ENCODE data around the gene LIPC.
"Not testable (repeated sequence)": the region's sequence is repeated elsewhere in the genome, so short reads cannot be mapped to it uniquely, and the experiment has no call there.

The LIPC gene

GRCh38 chr15:58593870-58594269 lies 162.1 kb downstream of the LIPC start:
- DNase-seq = no peak

- no peak for DNase-seq
Observed at GRCh38 chr15:58594898-58595297, 163.1 kb downstream of the LIPC start.

- DNase-seq = no peak
Observed at GRCh38 chr15:58595516-58596263, 163.9 kb downstream of the LIPC start.

- DNase-seq = no peak
Observed at GRCh38 chr15:58597943-58598828, 166.4 kb downstream of the LIPC start.

GRCh38 chr15:58598829-58599210 lies 167.0 kb downstream of the LIPC start:
- DNase-seq = no peak

- no peak for DNase-seq
Observed at GRCh38 chr15:58602823-58603222, 171.0 kb downstream of the LIPC start.

GRCh38 chr15:58603927-58604326 lies 172.1 kb downstream of the LIPC start:
- not testable (repeated sequence) for DNase-seq

- no peak for DNase-seq
Observed at GRCh38 chr15:58604455-58604923, 172.7 kb downstream of the LIPC start.

- DNase-seq = no peak
Observed at GRCh38 chr15:58605931-58606530, 174.2 kb downstream of the LIPC start.

- no peak for DNase-seq
Observed at GRCh38 chr15:58606577-58607080, 174.8 kb downstream of the LIPC start.

GRCh38 chr15:58608129-58608590 lies 176.4 kb downstream of the LIPC start:
- no peak for DNase-seq

- no peak for DNase-seq
Observed at GRCh38 chr15:58608711-58609110, 176.9 kb downstream of the LIPC start.

- DNase-seq = no peak
Observed at GRCh38 chr15:58611731-58612676, 180.2 kb downstream of the LIPC start.

- no peak for DNase-seq
Observed at GRCh38 chr15:58616171-58616570, 184.4 kb downstream of the LIPC start.

Measured in stimulated activated CD8-positive, alpha-beta memory T cell treated with anti-CD3 and anti-CD28 coated beads, Interleukin-4, amount 100 ng/mL, for 48 hours (primary cell).